Neuron (in vitro differentiated cells): ENCODE results near the gene ITPR1.

Experiments
- H2AFZ ChIP-seq: one replicate; pipeline ENCODE4 v1.6.1; 2013; ENCODE audit warnings: low read depth, mild to moderate bottlenecking, inconsistent platforms, low read length, moderate library complexity
- H3K27me3 ChIP-seq: one replicate; pipeline ENCODE4 v1.6.1; 2013; ENCODE audit warnings: low read length; ENCODE audit not compliant: insufficient read depth
- H3K36me3 ChIP-seq: one replicate; pipeline ENCODE4 v1.6.1; 2013; ENCODE audit warnings: low read length; ENCODE audit not compliant: insufficient read depth
- H3K4me1 ChIP-seq: one replicate; pipeline ENCODE4 v1.6.1; 2013; ENCODE audit warnings: low read length; ENCODE audit not compliant: insufficient read depth
- H3K4me3 ChIP-seq: 2 replicates; pipeline ENCODE4 v1.5.1; 2013; ENCODE audit warnings: mild to moderate bottlenecking, low read length, moderate library complexity
- H3K9me3 ChIP-seq: one replicate; pipeline ENCODE4 v1.6.1; 2013; ENCODE audit warnings: low read length

The ITPR1 gene

DNA sequence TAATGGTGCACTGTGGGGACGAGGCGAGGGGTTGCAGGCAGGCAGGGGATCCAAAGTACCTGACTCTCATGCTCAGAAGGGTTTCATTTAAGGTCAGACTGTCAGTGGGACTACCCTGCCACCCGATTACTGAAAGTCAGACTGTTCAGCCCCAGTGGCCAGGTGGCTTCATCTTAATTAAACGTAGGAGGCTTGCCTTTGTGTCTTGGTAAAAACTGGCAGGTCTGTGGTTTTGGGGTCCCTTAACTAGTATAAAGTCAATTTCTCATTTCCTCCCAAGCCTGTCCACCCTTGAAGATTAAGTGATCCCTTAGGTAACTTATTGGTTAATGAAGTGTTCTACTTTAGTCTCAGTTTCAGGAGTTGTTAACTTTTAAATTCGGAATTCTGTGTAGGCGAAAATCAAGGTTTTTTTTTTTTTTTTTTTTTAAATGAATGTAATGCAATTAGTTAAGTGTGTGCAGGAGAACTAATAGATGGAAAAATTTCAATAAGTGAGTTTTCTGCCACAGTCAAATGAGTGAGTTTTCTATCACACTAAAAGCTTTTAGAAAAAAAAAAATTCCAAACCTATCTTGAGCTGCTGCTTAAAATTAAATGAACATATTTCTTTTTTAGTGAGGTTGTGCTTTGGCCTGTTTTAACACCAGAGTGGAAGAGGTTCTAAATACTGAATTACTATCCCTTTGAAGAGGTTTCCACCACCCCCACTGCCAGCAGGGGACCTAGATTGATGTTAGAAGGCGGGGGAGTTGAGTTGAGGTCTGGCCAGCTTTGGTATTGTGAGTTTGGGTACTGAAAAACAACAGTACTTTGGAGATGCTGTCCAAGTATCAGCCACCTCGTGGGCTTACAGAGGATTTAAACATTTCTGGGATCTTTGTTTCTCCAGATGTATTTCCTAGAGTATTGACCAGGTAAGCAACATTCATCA is 15.2 kb downstream of the ITPR1 start:
- no peaks in the 10 kb centered on the region for H3K36me3 ChIP-seq
- no peaks in the 10 kb centered on the region for H3K27me3 ChIP-seq
- no peak overlapping the region for H3K4me3 ChIP-seq
- no peaks in the 10 kb centered on the region for H3K9me3 ChIP-seq
- no peak overlapping the region for H2AFZ ChIP-seq
- H3K4me1 ChIP-seq: no peaks in the 10 kb centered on the region

DNA sequence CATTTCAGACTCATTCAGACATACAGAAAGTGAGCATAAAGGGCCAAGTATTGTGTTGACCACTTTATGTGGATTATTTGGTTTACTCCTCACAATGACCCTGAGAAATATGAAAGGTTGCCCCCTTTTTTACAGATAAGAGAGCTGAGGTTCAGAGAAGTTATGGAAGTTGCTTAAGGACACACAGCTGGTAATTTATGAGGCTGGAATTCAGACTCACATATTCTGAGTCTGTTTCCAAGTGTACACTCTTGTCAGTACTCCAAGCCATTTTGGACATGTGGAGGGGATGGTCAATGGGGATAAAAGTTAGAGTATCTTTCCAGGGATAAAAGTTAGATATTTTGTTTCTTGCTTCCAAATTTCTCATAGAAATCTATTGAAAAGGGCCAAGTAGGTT is 15.9 kb downstream of the ITPR1 start:
- H3K27me3 ChIP-seq: no peaks in the 10 kb centered on the region
- no peak overlapping the region for H3K4me3 ChIP-seq
- no peaks in the 10 kb centered on the region for H3K4me1 ChIP-seq
- H3K9me3 ChIP-seq: no peaks in the 10 kb centered on the region
- H3K36me3 ChIP-seq: no peaks in the 10 kb centered on the region
- no peak overlapping the region for H2AFZ ChIP-seq

DNA sequence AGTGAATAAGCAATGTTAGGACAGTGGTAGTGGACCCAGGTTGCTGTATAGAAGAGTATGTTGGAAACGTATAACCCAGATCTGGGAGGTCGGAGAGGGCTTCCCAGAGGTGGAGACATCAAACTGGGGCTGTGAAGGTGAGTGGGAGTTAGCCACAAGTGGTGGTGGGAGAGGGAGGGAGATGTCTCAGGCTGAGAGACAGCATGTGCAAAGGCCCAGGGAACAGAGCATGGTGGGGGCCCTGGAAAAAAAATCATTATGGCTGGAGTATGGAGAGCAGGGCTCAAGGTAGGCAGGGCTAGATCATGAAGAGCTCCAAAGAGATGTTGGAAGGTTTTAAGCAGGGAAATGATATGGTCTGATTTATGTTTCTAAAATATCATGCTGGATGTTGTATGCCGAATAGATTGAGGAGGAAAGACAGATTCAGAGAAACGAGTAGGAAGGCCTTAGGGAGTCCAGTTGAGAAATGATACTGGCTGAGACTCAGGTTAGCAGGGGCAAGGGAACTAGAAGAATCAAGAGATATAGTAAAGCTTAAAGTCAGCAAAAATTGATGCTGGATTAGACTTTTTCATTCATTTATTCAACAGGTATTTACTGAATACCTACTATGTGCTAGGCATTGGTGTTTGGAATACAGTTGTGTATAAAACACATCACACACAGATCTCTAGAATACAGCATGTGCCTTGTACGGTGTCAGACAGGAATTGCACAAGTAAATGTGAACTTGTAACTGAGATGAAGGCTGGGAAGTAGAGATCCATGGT is 17.0 kb downstream of the ITPR1 start:
- H3K4me1 ChIP-seq: no peaks in the 10 kb centered on the region
- H2AFZ ChIP-seq: no peak overlapping the region
- H3K4me3 ChIP-seq: no peak overlapping the region
- H3K9me3 ChIP-seq: no peaks in the 10 kb centered on the region
- H3K36me3 ChIP-seq: no peaks in the 10 kb centered on the region
- H3K27me3 ChIP-seq: no peaks in the 10 kb centered on the region

GRCh38 chr3:4511491-4512262 is 18.5 kb downstream of the ITPR1 start:
- H3K36me3 ChIP-seq: no peaks in the 10 kb centered on the region
- H3K9me3 ChIP-seq: no peaks in the 10 kb centered on the region
- no peak overlapping the region for H2AFZ ChIP-seq
- no peaks in the 10 kb centered on the region for H3K27me3 ChIP-seq
- no peak overlapping the region for H3K4me3 ChIP-seq
- H3K4me1 ChIP-seq: no peaks in the 10 kb centered on the region

- Histone ChIP-seq H2AFZ (no peak overlapping the region), H3K9me3 (no peaks in the 10 kb centered on the region), H3K27me3 (no peaks in the 10 kb centered on the region), H3K36me3 (no peaks in the 10 kb centered on the region), H3K4me1 (no peaks in the 10 kb centered on the region), H3K4me3 (no peak overlapping the region)
These were observed 19.9 kb downstream of the ITPR1 start for GRCh38 chr3:4512895-4513616.

DNA sequence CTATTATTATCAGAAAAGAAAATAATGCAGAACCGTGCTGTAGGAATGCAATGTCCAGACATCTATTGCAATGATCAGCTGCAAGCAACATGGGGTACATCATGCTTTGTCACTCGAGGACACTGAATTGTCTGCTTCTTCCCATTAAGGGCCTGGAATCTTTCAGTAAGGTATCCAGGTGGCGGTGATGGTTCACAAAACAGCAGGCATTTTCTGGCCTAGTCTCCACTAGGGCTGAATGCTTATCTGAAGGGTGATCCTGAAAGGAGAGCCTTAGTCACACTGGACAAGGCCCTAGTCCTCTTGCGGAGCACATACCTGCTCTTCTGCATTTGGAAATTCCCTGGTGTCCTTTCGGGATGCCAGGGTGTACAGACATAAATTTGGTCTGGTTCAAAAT is 21.2 kb downstream of the ITPR1 start:
- Histone ChIP-seq H3K9me3 (no peaks in the 10 kb centered on the region), H3K27me3 (no peaks in the 10 kb centered on the region), H2AFZ (no peak overlapping the region), H3K4me1 (no peaks in the 10 kb centered on the region), H3K36me3 (no peaks in the 10 kb centered on the region), H3K4me3 (no peak overlapping the region)

- Histone ChIP-seq H3K9me3 (no peaks in the 10 kb centered on the region), H2AFZ (no peak overlapping the region), H3K36me3 (no peaks in the 10 kb centered on the region), H3K4me3 (no peak overlapping the region), H3K27me3 (no peaks in the 10 kb centered on the region), H3K4me1 (no peaks in the 10 kb centered on the region)
These were observed 21.8 kb downstream of the ITPR1 start for GRCh38 chr3:4514916-4515315.

GRCh38 chr3:4515916-4516579 is 22.9 kb downstream of the ITPR1 start:
- Histone ChIP-seq H3K27me3 (no peaks in the 10 kb centered on the region), H3K9me3 (no peaks in the 10 kb centered on the region), H2AFZ (no peak overlapping the region), H3K4me3 (no peak overlapping the region), H3K36me3 (no peaks in the 10 kb centered on the region), H3K4me1 (no peaks in the 10 kb centered on the region)

DNA sequence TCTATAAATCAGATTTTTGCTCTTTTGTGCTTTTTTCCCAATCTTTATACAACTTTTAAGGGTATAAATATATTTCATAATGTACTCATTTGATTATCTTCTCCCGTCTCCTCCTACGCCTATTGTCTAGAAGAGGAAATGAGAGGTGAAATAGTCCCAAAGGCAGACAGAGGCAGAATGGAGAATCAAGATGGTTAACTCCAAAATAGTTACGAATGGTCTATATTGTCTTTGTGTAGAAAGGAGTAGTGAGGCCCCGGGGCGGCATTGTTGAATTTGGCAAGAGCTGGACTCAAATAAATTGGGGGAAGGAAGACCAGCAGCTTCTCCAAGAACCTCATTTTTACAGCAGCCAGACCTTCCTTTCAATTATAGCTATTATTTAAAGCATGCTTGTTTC is 23.9 kb downstream of the ITPR1 start:
- H3K36me3 ChIP-seq: no peaks in the 10 kb centered on the region
- H3K9me3 ChIP-seq: no peaks in the 10 kb centered on the region
- H3K4me1 ChIP-seq: no peaks in the 10 kb centered on the region
- H3K4me3 ChIP-seq: no peak overlapping the region
- H2AFZ ChIP-seq: no peak overlapping the region
- H3K27me3 ChIP-seq: no peaks in the 10 kb centered on the region

- Histone ChIP-seq H3K27me3 (no peaks in the 10 kb centered on the region), H3K36me3 (no peaks in the 10 kb centered on the region), H3K9me3 (no peaks in the 10 kb centered on the region), H3K4me1 (no peaks in the 10 kb centered on the region), H3K4me3 (no peak overlapping the region), H2AFZ (no peak overlapping the region)
These were observed 24.6 kb downstream of the ITPR1 start for GRCh38 chr3:4517643-4518311.

DNA sequence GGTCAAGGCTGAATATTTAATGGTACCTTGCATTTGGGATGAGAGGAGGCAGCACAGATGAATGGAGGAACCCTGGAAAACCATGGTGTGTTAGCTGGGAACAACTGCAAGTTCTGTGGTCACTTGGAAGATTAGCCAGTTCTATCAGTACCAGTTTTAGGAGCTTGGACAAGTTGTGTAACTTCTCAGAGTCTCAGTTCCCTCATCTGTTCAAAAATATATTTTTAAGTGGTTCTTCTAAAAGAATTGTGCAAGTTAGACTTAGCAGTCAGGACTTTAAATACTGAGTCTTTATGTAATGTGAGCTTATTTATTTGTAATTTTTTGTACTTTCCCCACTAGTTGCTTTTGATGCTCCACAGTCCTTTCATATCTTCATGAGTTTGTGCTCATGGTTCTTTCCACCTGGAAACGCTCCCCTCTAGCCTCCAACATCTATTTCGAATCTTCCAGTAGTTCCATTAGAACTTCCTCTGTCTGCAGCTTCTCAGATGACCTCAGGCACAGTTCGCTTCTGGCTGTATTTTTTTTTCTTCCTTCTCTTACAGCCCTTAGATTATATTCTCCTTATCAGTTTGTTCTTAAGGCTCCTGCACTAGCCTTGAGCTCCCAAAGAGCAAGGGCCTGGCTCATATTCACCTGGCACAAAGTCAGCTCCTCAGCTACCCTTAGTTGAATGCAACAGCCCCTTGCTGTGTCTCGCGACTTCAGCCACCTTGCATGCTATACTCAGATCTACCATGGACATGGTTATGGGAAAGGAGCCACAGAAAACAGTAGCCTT is 27.1 kb downstream of the ITPR1 start:
- H3K36me3 ChIP-seq: no peaks in the 10 kb centered on the region
- no peaks in the 10 kb centered on the region for H3K27me3 ChIP-seq
- no peaks in the 10 kb centered on the region for H3K4me1 ChIP-seq
- H2AFZ ChIP-seq: no peak overlapping the region
- no peak overlapping the region for H3K4me3 ChIP-seq
- H3K9me3 ChIP-seq: no peaks in the 10 kb centered on the region
